Measurements from ENCODE around the gene TRIP6. TPM values are rescaled to one million over a fixed set of nuclear protein-coding genes. Genes with fewer than 3 reads are reported as not detected.

TRIP6 gene
- total RNA-seq (2014; rRNA removed; shearing (Covaris generic)) = 360 and 395 TPM in 2 replicates

GRCh38 chr7:100867040-100867775 is at the start of gene TRIP6:
Gene TRIP6, plus strand, starts transcription at chr7:100867387. Its CDS starts 111 bp downstream, at chr7:100867498.
- DNase-seq (ENCODE audit: low spot score) = peak; percentile 65
- in situ Hi-C loops (cut with HindIII; ENCODE audit: low sequenced_read_pairs) = no loop called here

GRCh38 chr7:100818366-100818765 is 48.8 kb upstream of the TRIP6 start:
- no peak for DNase-seq (ENCODE audit: low spot score)
- in situ Hi-C loops (cut with HindIII; ENCODE audit: low sequenced_read_pairs) = no loop called here

- no peak for DNase-seq (ENCODE audit: low spot score)
Measured at GRCh38 chr7:100818825-100819224, 48.4 kb upstream of the TRIP6 start.

GRCh38 chr7:100819586-100819985 is 47.6 kb upstream of the TRIP6 start:
- DNase-seq (ENCODE audit: low spot score) = no peak

More at GRCh38 chr7:100818825-100819224, 48.4 kb upstream of the TRIP6 start:
- in situ Hi-C loops (cut with HindIII; ENCODE audit: low sequenced_read_pairs) = no loop called here

GRCh38 chr7:100822236-100823139 is 44.7 kb upstream of the TRIP6 start:
- in situ Hi-C loops (cut with HindIII; ENCODE audit: low sequenced_read_pairs) = no loop called here
- DNase-seq (ENCODE audit: low spot score) = no peak

More at GRCh38 chr7:100819586-100819985, 47.6 kb upstream of the TRIP6 start:
- in situ Hi-C loops (cut with HindIII; ENCODE audit: low sequenced_read_pairs) = no loop called here

GRCh38 chr7:100823140-100823525 is 44.1 kb upstream of the TRIP6 start:
- DNase-seq (ENCODE audit: low spot score) = no peak
- in situ Hi-C loops (cut with HindIII; ENCODE audit: low sequenced_read_pairs) = no loop called here

- in situ Hi-C loops (cut with HindIII; ENCODE audit: low sequenced_read_pairs) = no loop called here
- no peak for DNase-seq (ENCODE audit: low spot score)
Measured at GRCh38 chr7:100823534-100823933, 43.7 kb upstream of the TRIP6 start.

- no peak for DNase-seq (ENCODE audit: low spot score)
- in situ Hi-C loops (cut with HindIII; ENCODE audit: low sequenced_read_pairs) = no loop called here
Measured at GRCh38 chr7:100824499-100825214, 42.5 kb upstream of the TRIP6 start.

- no peak for DNase-seq (ENCODE audit: low spot score)
- in situ Hi-C loops (cut with HindIII; ENCODE audit: low sequenced_read_pairs) = no loop called here
Measured at GRCh38 chr7:100825215-100825671, 41.9 kb upstream of the TRIP6 start.

- in situ Hi-C loops (cut with HindIII; ENCODE audit: low sequenced_read_pairs) = no loop called here
- DNase-seq (ENCODE audit: low spot score) = peak; percentile 21
Measured at GRCh38 chr7:100825751-100826513, 41.3 kb upstream of the TRIP6 start.

GRCh38 chr7:100826514-100827329 is 40.5 kb upstream of the TRIP6 start:
- DNase-seq (ENCODE audit: low spot score) = no peak
- in situ Hi-C loops (cut with HindIII; ENCODE audit: low sequenced_read_pairs) = no loop called here

- DNase-seq (ENCODE audit: low spot score) = peak; percentile 48
- in situ Hi-C loops (cut with HindIII; ENCODE audit: low sequenced_read_pairs) = no loop called here
Measured at GRCh38 chr7:100827330-100828226, 39.6 kb upstream of the TRIP6 start, which contains the start of gene EPHB4. Gene EPHB4, minus strand, starts transcription at chr7:100827523. Its CDS starts 493 bp downstream, at chr7:100827030.

GRCh38 chr7:100829150-100829716 is 38.0 kb upstream of the TRIP6 start:
- DNase-seq (ENCODE audit: low spot score) = no peak
- in situ Hi-C loops (cut with HindIII; ENCODE audit: low sequenced_read_pairs) = no loop called here

GRCh38 chr7:100830396-100830795 is 36.8 kb upstream of the TRIP6 start:
- in situ Hi-C loops (cut with HindIII; ENCODE audit: low sequenced_read_pairs) = no loop called here
- no peak for DNase-seq (ENCODE audit: low spot score)

- in situ Hi-C loops (cut with HindIII; ENCODE audit: low sequenced_read_pairs) = no loop called here
- no peak for DNase-seq (ENCODE audit: low spot score)
Measured at GRCh38 chr7:100832281-100832633, 34.9 kb upstream of the TRIP6 start.

GRCh38 chr7:100835903-100836811 is 31.0 kb upstream of the TRIP6 start:
- in situ Hi-C loops (cut with HindIII; ENCODE audit: low sequenced_read_pairs) = no loop called here

More at GRCh38 chr7:100835903-100836811, 31.0 kb upstream of the TRIP6 start:
- peak; percentile 37 for DNase-seq (ENCODE audit: low spot score)

Data from G401 (cell line).